Endothelial cell of umbilical vein (primary cell): ENCODE data around the gene ARHGEF6. TPM values are rescaled to one million over a fixed set of nuclear protein-coding genes. Genes with fewer than 3 reads are reported as not detected.

Experiments
- BruUV-seq: library from RNA; stranded (reverse); fragments of 400-500 nt; replicated peaks from 2 replicates; lab custom pipeline; 2021; lab: Mats Ljungman, UMichigan
- CTCF ChIA-PET: fragments of 300-600, 350-600 bp; sonication (Branson Sonifier 250); formaldehyde crosslinking; loops from one replicate; lab custom pipeline; 2021; ENCODE audit warnings: antibody characterized with exemption, inconsistent platforms; lab: Charles Lee
- POLR2A ChIA-PET: fragments of 300-600, 350-600 bp; sonication (Branson Sonifier 250); formaldehyde crosslinking; loops from one replicate; lab custom pipeline; 2021; ENCODE audit warnings: antibody characterized with exemption, inconsistent platforms; lab: Charles Lee
- DNase-seq: peaks from one replicate; pipeline ENCODE4 v3.0.0-alpha.2; 2011; ENCODE audit warnings: low read depth, low spot score
- FAIRE-seq: peaks from 2 replicates; lab custom pipeline; 2011; peaks lifted over from hg19 to GRCh38; lab: Jason Lieb, UNC
- H2AFZ ChIP-seq: 2 replicates; pipeline ENCODE4 v1.6.0; 2012; ENCODE audit warnings: low read depth, low read length, control low read depth, inconsistent platforms
- H3K27ac ChIP-seq: 2 replicates; pipeline ENCODE4 v1.5.1; 2011; ENCODE audit warnings: low read depth, mild to moderate bottlenecking, control low read depth, low read length, moderate library complexity; ENCODE audit not compliant: insufficient read depth
- H3K27me3 ChIP-seq, 2 experiments: 2 replicates each; pipeline versions ENCODE4 v1.6.0 to v1.6.1; 2011; ENCODE audit warnings: low read length in 2 of 2, mixed read lengths in 1 of 2; ENCODE audit not compliant: control insufficient read depth in 2 of 2, insufficient read depth in 2 of 2
- H3K36me3 ChIP-seq, 2 experiments: 2 replicates in 1 of 2; 3 replicates in 1 of 2; pipeline ENCODE4 v1.5.1; 2011; ENCODE audit warnings: low read length in 2 of 2, mild to moderate bottlenecking in 1 of 2, moderate library complexity in 1 of 2; ENCODE audit not compliant: control insufficient read depth in 2 of 2, insufficient read depth in 2 of 2; ENCODE audit errors: extremely low read depth in 1 of 2
- H3K4me1 ChIP-seq: 3 replicates; pipeline ENCODE4 v1.5.1; 2011; ENCODE audit warnings: mild to moderate bottlenecking, low read length; ENCODE audit not compliant: control insufficient read depth, insufficient read depth; ENCODE audit errors: extremely low read depth
- H3K4me2 ChIP-seq: 2 replicates; pipeline ENCODE4 v1.6.1; 2011; ENCODE audit warnings: low read length, control low read depth, mixed read lengths; ENCODE audit not compliant: insufficient read depth
- H3K4me3 ChIP-seq, 3 experiments: fragments of 200-600 bp in 1 of 3; sonication (generic), shearing (Covaris generic) in 1 of 3; replicated peaks in 1 of 3; 2 replicates each; pipeline ENCODE4 v1.5.1; 2011 to 2016; ENCODE audit warnings: control low read depth in 3 of 3, low read length in 3 of 3, mild to moderate bottlenecking in 2 of 3, inconsistent platforms in 1 of 3, low read depth in 1 of 3, moderate library complexity in 1 of 3; ENCODE audit not compliant: insufficient read depth in 1 of 3
- H3K79me2 ChIP-seq: 2 replicates; pipeline ENCODE4 v1.6.0; 2012; ENCODE audit warnings: low read length, inconsistent platforms; ENCODE audit not compliant: control insufficient read depth, insufficient read depth
- H3K9ac ChIP-seq: replicated peaks from 2 replicates; pipeline ENCODE3; 2011; ENCODE audit warnings: low read length, control low read depth; ENCODE audit not compliant: insufficient read depth; ENCODE audit errors: extremely low read depth
- H3K9me1 ChIP-seq: replicated peaks from 3 replicates; pipeline ENCODE4 v1.6.0; 2011; ENCODE audit warnings: mild to moderate bottlenecking, low read length; ENCODE audit not compliant: control insufficient read depth, insufficient read depth; ENCODE audit errors: extremely low read depth
- H3K9me3 ChIP-seq: replicated peaks from 2 replicates; pipeline ENCODE4 v1.5.1; 2012; ENCODE audit warnings: low read length, inconsistent platforms; ENCODE audit not compliant: control insufficient read depth, insufficient read depth
- H4K20me1 ChIP-seq: replicated peaks from 2 replicates; pipeline ENCODE3; 2011; ENCODE audit warnings: mild to moderate bottlenecking, low read length; ENCODE audit not compliant: control insufficient read depth, insufficient read depth; ENCODE audit errors: extremely low read depth
- EZH2 ChIP-seq: IDR thresholded peaks from 2 replicates; pipeline ENCODE4 v1.6.1; 2012; ENCODE audit warnings: borderline replicate concordance, low read depth, mild to moderate bottlenecking, moderate library complexity, low read length, inconsistent platforms; ENCODE audit not compliant: severe bottlenecking
- FOS ChIP-seq: IDR thresholded peaks from 2 replicates; pipeline ENCODE4 v1.6.1; 2011; ENCODE audit warnings: mild to moderate bottlenecking, low read length, moderate library complexity, borderline replicate concordance; ENCODE audit not compliant: insufficient read depth
- GATA2 ChIP-seq: IDR thresholded peaks from 2 replicates; pipeline ENCODE4 v1.7.0; 2011; ENCODE audit warnings: low read depth, mild to moderate bottlenecking, moderate library complexity, mixed read lengths, low read length; ENCODE audit not compliant: insufficient read length, insufficient read depth
- JUN ChIP-seq: IDR thresholded peaks from 2 replicates; pipeline ENCODE4 v1.6.1; 2011; ENCODE audit warnings: borderline replicate concordance, low read depth; ENCODE audit not compliant: insufficient read length, insufficient read depth
- MYC ChIP-seq: IDR thresholded peaks from one replicate; pipeline ENCODE4 v1.6.1; 2011; ENCODE audit warnings: mild to moderate bottlenecking, low read depth, low read length
- POLR2A ChIP-seq: IDR thresholded peaks from 2 replicates; pipeline ENCODE4 v1.6.1; 2012; ENCODE audit warnings: low read depth, mild to moderate bottlenecking, control low read depth, low read length
- POLR2AphosphoS5 ChIP-seq: IDR thresholded peaks from 2 replicates; pipeline ENCODE4 v1.6.1; 2012; ENCODE audit warnings: low read depth, mild to moderate bottlenecking, control low read depth, low read length, moderate library complexity; ENCODE audit not compliant: insufficient read depth
- dilution Hi-C: fragments of 300-500 bp; cut with MboI; formaldehyde crosslinking; loops from one replicate; pipeline ENCODE4 v1.15.0; 2019; ENCODE audit warnings: low sequenced_read_pairs; ENCODE audit not compliant: extremely low pct_ligation_motif_present
- intact Hi-C: fragments of 100-400 bp; cut with micrococcal nuclease; formaldehyde crosslinking; loops from one replicate; pipeline ENCODE4 v1.10.0; 2022
- polyA plus RNA-seq, 4 experiments: library from polyadenylated mRNA; depleted of rRNA in 3 of 4; stranded (reverse) in 3 of 4; unstranded in 1 of 4; fragments of >200 nt; gene quantifications; 2 replicates each; pipeline versions ENCODE4 v1.2.1 to v1.2.3, GENCODE V29; 2011 to 2012; ENCODE audit warnings: missing spikeins in 1 of 4
- total RNA-seq: library from RNA; stranded (reverse); gene quantifications from 2 replicates; pipeline ENCODE4 v1.2.3, GENCODE V29; 2021
- TF ChIP-seq, protein P1 (sequence below): IDR thresholded peaks from 2 replicates; pipeline ENCODE4 v1.6.1; 2011; ENCODE audit not compliant: insufficient read depth, insufficient read length
- TF ChIP-seq, protein P2 (sequence below), 2 donors: IDR thresholded peaks; 1 replicate in 1 of 2; 2 replicates in 1 of 2; pipeline ENCODE4 v1.5.1; 2011; ENCODE audit warnings: low read length in 2 of 2, mild to moderate bottlenecking in 2 of 2, moderate library complexity in 2 of 2, control low read depth in 1 of 2, inconsistent platforms in 1 of 2, low read depth in 1 of 2; ENCODE audit not compliant: insufficient read depth in 1 of 2; ENCODE audit errors: extremely low read depth in 1 of 2

The ARHGEF6 gene
- total and polyA plus RNA-seq, 2 donors (not counting 3 experiments of a cell fraction or from before 2014, with no cell fraction given): 4.9 to 6.4 TPM

DNA sequence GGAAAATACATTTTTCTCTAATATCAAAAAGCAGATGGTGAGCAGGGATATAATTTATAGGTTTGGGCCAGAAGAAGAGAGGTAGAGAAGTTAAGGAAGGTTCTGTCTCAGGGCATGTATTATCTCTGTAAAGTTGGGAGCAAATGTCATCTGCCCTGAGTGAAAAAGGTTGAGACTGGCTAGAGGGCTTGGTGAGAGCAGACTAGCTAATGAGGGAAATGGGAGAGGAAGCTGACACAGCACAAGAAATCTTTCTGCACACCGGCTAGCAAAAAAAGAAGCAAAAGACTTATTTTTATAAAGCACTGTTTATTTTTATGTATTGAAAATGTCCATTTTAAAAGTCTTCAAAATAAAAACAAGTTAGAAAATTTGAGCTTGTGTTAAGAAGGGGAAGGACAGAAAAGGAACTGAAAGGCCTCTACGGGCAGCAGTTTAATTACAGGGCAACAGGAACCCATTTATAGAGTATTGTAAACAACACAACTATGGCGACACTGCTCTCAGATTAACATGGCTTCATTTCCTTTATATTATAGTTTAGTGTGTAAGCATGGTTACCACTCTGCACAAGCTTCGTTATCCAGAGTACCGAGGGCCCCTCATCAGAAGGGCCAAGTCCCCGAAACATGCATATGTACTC, 115.4 kb downstream of the ARHGEF6 start:
- H3K4me2 ChIP-seq: no peak overlapping the region
- CTCF ChIA-PET: no interaction called here
- dilution Hi-C loops (no loop called here), intact Hi-C loops (no loop called here)
- no peaks in the 10 kb centered on the region for H3K4me1 ChIP-seq
- no peaks in the 10 kb centered on the region for H3K9me3 ChIP-seq
- H3K36me3 ChIP-seq: no peaks in the 10 kb centered on the region
- no peaks in the 10 kb centered on the region for H3K79me2 ChIP-seq
- POLR2A ChIA-PET: no interaction called here
- TF ChIP-seq, protein P1, sequence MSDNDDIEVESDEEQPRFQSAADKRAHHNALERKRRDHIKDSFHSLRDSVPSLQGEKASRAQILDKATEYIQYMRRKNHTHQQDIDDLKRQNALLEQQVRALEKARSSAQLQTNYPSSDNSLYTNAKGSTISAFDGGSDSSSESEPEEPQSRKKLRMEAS: no peak
- TF ChIP-seq POLR2A (no peak), MYC (no peak), GATA2 (no peak), FOS (no peak), POLR2AphosphoS5 (no peak), JUN (no peak), EZH2 (no peak)
- TF ChIP-seq, protein P2, sequence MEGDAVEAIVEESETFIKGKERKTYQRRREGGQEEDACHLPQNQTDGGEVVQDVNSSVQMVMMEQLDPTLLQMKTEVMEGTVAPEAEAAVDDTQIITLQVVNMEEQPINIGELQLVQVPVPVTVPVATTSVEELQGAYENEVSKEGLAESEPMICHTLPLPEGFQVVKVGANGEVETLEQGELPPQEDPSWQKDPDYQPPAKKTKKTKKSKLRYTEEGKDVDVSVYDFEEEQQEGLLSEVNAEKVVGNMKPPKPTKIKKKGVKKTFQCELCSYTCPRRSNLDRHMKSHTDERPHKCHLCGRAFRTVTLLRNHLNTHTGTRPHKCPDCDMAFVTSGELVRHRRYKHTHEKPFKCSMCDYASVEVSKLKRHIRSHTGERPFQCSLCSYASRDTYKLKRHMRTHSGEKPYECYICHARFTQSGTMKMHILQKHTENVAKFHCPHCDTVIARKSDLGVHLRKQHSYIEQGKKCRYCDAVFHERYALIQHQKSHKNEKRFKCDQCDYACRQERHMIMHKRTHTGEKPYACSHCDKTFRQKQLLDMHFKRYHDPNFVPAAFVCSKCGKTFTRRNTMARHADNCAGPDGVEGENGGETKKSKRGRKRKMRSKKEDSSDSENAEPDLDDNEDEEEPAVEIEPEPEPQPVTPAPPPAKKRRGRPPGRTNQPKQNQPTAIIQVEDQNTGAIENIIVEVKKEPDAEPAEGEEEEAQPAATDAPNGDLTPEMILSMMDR (IDR thresholded peaks at IDR 0.05; ENCODE audit: extremely low read depth in 1 of 2, insufficient read depth in 1 of 2, low read depth in 1 of 2, low read length in 2 of 2): no peak
- FAIRE-seq (no peak), DNase-seq (no peak)
- no peak overlapping the region for H2AFZ ChIP-seq
- no TSS peak for BruUV-seq
- H3K27ac ChIP-seq: no peak overlapping the region
- H3K4me3 ChIP-seq: no peak overlapping the region
- H3K9me1 ChIP-seq: no peaks in the 10 kb centered on the region
- H4K20me1 ChIP-seq: no peaks in the 10 kb centered on the region
- H3K9ac ChIP-seq: no peak overlapping the region
- H3K27me3 ChIP-seq: no peaks in the 10 kb centered on the region
